Neural progenitor cell (in vitro differentiated cells): ENCODE results near the gene PTPN2.

ENCODE experiments used
- EZH2 ChIP-seq: fragments of 200-600 bp; sonication (generic); IDR thresholded peaks from 2 replicates; pipeline ENCODE4 v1.6.1; 2017; ENCODE audit warnings: antibody characterized with exemption, mild to moderate bottlenecking, moderate library complexity
- EZH2phosphoT487 ChIP-seq: fragments of 200-600 bp; sonication (generic); IDR thresholded peaks from 2 replicates; pipeline ENCODE4 v1.6.1; 2017; ENCODE audit warnings: antibody characterized with exemption
- TF ChIP-seq, protein P1 (sequence below): fragments of 200-600 bp; sonication (generic); IDR thresholded peaks from 2 replicates; pipeline ENCODE4 v1.5.1; 2017; ENCODE audit warnings: antibody characterized with exemption, mild to moderate bottlenecking

DNA sequence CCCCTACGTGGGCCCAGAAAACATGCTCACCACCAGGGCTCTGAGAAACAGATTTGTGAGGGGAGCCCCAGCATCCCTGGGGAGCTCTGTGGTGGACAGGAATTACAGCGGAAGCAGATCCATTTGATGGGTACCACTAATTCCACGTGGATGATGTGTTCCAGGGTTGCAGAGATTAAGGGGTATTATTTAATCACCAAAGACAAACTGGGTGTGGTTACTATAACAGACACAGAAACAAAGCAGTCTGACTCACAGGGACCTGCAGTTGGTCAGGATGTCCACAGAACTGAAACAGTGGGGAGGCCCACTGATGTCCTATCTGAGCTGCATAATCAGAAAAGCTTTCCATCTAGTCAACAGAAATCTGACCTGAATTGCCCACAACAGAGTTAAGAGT, 115.4 kb downstream of the PTPN2 start:
- TF ChIP-seq, protein P1, sequence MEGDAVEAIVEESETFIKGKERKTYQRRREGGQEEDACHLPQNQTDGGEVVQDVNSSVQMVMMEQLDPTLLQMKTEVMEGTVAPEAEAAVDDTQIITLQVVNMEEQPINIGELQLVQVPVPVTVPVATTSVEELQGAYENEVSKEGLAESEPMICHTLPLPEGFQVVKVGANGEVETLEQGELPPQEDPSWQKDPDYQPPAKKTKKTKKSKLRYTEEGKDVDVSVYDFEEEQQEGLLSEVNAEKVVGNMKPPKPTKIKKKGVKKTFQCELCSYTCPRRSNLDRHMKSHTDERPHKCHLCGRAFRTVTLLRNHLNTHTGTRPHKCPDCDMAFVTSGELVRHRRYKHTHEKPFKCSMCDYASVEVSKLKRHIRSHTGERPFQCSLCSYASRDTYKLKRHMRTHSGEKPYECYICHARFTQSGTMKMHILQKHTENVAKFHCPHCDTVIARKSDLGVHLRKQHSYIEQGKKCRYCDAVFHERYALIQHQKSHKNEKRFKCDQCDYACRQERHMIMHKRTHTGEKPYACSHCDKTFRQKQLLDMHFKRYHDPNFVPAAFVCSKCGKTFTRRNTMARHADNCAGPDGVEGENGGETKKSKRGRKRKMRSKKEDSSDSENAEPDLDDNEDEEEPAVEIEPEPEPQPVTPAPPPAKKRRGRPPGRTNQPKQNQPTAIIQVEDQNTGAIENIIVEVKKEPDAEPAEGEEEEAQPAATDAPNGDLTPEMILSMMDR: no peak
- no peak for TF ChIP-seq EZH2
- no peak for TF ChIP-seq EZH2phosphoT487
